OCI-LY1 (cell line): ENCODE measurements around the gene GLRB.

ENCODE experiments used
- H2AFZ ChIP-seq: fragments of 200-600 bp; sonication (generic), shearing (Covaris generic); 2 replicates; pipeline ENCODE4 v1.6.0; 2014; ENCODE audit warnings: antibody characterized with exemption, mild to moderate bottlenecking, low read length
- H3F3A ChIP-seq: fragments of 200-600 bp; sonication (generic), shearing (Covaris generic); 2 replicates; pipeline ENCODE4 v1.6.0; 2014; ENCODE audit warnings: mild to moderate bottlenecking, antibody characterized with exemption, low read length, moderate library complexity; ENCODE audit not compliant: insufficient read depth
- H3K27ac ChIP-seq: fragments of 200-600 bp; sonication (generic); 2 replicates; pipeline ENCODE4 v1.5.1; 2014; ENCODE audit warnings: low read length, mixed run types, mild to moderate bottlenecking, low read depth; ENCODE audit not compliant: poor library complexity, severe bottlenecking
- H3K27me3 ChIP-seq: fragments of 200-600 bp; sonication (generic); 2 replicates; pipeline ENCODE4 v1.6.0; 2014; ENCODE audit warnings: antibody characterized with exemption, mild to moderate bottlenecking, low read length, moderate library complexity; ENCODE audit not compliant: insufficient read depth
- H3K36me3 ChIP-seq: fragments of 200-600 bp; sonication (generic); 2 replicates; pipeline ENCODE4 v1.6.1; 2014; ENCODE audit warnings: mild to moderate bottlenecking, antibody characterized with exemption, low read length, moderate library complexity, mixed read lengths; ENCODE audit not compliant: insufficient read depth
- H3K4me1 ChIP-seq: fragments of 200-600 bp; sonication (generic); 2 replicates; pipeline ENCODE4 v1.5.1; 2014; ENCODE audit warnings: mild to moderate bottlenecking, low read length, moderate library complexity; ENCODE audit not compliant: insufficient read depth, severe bottlenecking
- H3K4me2 ChIP-seq: fragments of 200-600 bp; sonication (generic), shearing (Covaris generic); 2 replicates; pipeline ENCODE4 v1.6.1; 2014; ENCODE audit warnings: low read length
- H3K4me3 ChIP-seq: fragments of 200-600 bp; sonication (generic); 2 replicates; pipeline ENCODE4 v1.5.1; 2014; ENCODE audit warnings: low read length, low read depth, mild to moderate bottlenecking, mixed read lengths; ENCODE audit not compliant: poor library complexity, severe bottlenecking
- H3K79me2 ChIP-seq: fragments of 200-600 bp; shearing (Covaris generic); 2 replicates; pipeline ENCODE4 v1.6.1; 2016; ENCODE audit warnings: mixed run types, low read length, mixed read lengths; ENCODE audit not compliant: insufficient read depth
- H3K9ac ChIP-seq: fragments of 200-600 bp; sonication (generic), shearing (Covaris generic); 2 replicates; pipeline ENCODE4 v1.6.1; 2014; ENCODE audit warnings: mild to moderate bottlenecking, low read length, mixed read lengths
- H3K9me2 ChIP-seq: fragments of 200-600 bp; sonication (generic), shearing (Covaris generic); 2 replicates; pipeline ENCODE4 v1.6.1; 2014; ENCODE audit warnings: low read depth, mild to moderate bottlenecking, low read length, mixed read lengths
- H3K9me3 ChIP-seq: fragments of 200-600 bp; shearing (Covaris generic); 2 replicates; pipeline ENCODE4 v1.6.1; 2014; ENCODE audit warnings: low read length, mixed read lengths
- H4K20me1 ChIP-seq: fragments of 200-600 bp; sonication (generic), shearing (Covaris generic); 2 replicates; pipeline ENCODE4 v1.6.0; 2016; ENCODE audit warnings: mild to moderate bottlenecking, low read length; ENCODE audit not compliant: insufficient read depth
- EZH2 ChIP-seq: fragments of 200-600 bp; sonication (generic), shearing (Covaris generic); IDR thresholded peaks from 2 replicates; pipeline ENCODE4 v1.8.0; 2017; ENCODE audit warnings: borderline replicate concordance, mixed run types, mild to moderate bottlenecking, antibody characterized with exemption, low read length, moderate library complexity, mixed read lengths
- TF ChIP-seq, protein P1 (sequence below): fragments of 200-600 bp; sonication (generic), shearing (Covaris generic); IDR thresholded peaks from 2 replicates; pipeline ENCODE4 v1.5.1; 2017; ENCODE audit warnings: mild to moderate bottlenecking, antibody characterized with exemption, low read length, moderate library complexity, mixed read lengths

GLRB gene

DNA sequence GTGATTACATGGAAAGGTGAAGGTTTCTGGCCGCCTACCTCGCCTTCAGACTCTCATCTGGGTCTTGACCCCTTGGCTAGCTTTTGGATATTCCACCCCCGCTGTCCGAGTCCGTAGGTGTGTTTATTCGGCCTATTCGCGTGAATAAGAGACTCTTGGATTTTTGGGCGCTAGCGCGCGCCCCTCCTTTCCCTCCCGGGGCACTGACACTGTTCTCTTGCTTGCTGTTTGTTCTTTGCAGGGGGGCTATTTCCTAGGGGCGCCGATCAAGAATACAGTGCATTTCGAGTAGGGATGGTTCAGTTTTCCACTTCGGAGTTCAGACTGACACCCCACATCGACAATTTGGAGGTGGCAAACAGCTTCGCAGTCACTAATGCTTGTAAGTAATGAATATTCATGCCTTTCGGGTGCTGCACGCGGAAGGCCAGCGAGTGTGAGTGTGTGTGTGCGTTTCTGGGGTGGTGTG, 145.5 kb downstream of the GLRB start:
- Histone ChIP-seq H3K4me2 (no peak overlapping the region), H3K9ac (no peak overlapping the region), H3K9me3 (no peaks in the 10 kb centered on the region), H3K79me2 (no peaks in the 10 kb centered on the region), H3K27ac (no peak overlapping the region), H3K9me2 (no peaks in the 10 kb centered on the region), H2AFZ (no peak overlapping the region), H4K20me1 (no peaks in the 10 kb centered on the region), H3F3A (no peaks in the 10 kb centered on the region), H3K27me3 (no peaks in the 10 kb centered on the region), H3K4me3 (no peak overlapping the region), H3K4me1 (no peaks in the 10 kb centered on the region), H3K36me3 (no peaks in the 10 kb centered on the region)
- TF ChIP-seq, protein P1, sequence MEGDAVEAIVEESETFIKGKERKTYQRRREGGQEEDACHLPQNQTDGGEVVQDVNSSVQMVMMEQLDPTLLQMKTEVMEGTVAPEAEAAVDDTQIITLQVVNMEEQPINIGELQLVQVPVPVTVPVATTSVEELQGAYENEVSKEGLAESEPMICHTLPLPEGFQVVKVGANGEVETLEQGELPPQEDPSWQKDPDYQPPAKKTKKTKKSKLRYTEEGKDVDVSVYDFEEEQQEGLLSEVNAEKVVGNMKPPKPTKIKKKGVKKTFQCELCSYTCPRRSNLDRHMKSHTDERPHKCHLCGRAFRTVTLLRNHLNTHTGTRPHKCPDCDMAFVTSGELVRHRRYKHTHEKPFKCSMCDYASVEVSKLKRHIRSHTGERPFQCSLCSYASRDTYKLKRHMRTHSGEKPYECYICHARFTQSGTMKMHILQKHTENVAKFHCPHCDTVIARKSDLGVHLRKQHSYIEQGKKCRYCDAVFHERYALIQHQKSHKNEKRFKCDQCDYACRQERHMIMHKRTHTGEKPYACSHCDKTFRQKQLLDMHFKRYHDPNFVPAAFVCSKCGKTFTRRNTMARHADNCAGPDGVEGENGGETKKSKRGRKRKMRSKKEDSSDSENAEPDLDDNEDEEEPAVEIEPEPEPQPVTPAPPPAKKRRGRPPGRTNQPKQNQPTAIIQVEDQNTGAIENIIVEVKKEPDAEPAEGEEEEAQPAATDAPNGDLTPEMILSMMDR, result no peak
- no peak for TF ChIP-seq EZH2
